ENCODE results near the gene CBX7.

Gene CBX7

GRCh38 chr22:39152511-39153219 is at the start of gene CBX7:
CBX7 (minus strand) TSS chr22:39152680; CDS start chr22:39152444, 236 bp downstream.
- H3K79me2 ChIP-seq (ENCODE audit: control insufficient read depth, insufficient read depth, low read length, unreplicated experiment), result no peaks in the 10 kb centered on the region
- peak within 1 kb of the TSS; percentile 75 for H2AFZ ChIP-seq (ENCODE audit: low read length, unreplicated experiment)
- no peak within 1 kb of the TSS for H3K27ac ChIP-seq (ENCODE audit: low read depth, low read length)
- peaks cover 18% of the 10 kb centered on the region for H3K27me3 ChIP-seq (ENCODE audit: insufficient read depth, low read length)
- H3K36me3 ChIP-seq (ENCODE audit: insufficient read depth, low read length), result no peaks in the 10 kb centered on the region
- H3K4me1 ChIP-seq (ENCODE audit: control insufficient read depth, insufficient read depth, low read length, unreplicated experiment), result no peaks in the 10 kb centered on the region
- H3K4me3 ChIP-seq (ENCODE audit: low read depth, low read length), result peak within 1 kb of the TSS; percentile 79

- Histone ChIP-seq H3K27me3 (ENCODE audit: insufficient read depth, low read length) (no peaks in the 10 kb centered on the region), H3K4me1 (ENCODE audit: control insufficient read depth, insufficient read depth, low read length, unreplicated experiment) (no peaks in the 10 kb centered on the region), H2AFZ (ENCODE audit: low read length, unreplicated experiment) (no peak overlapping the region), H3K79me2 (ENCODE audit: control insufficient read depth, insufficient read depth, low read length, unreplicated experiment) (no peaks in the 10 kb centered on the region), H3K27ac (ENCODE audit: low read depth, low read length) (no peak overlapping the region), H3K4me3 (ENCODE audit: low read depth, low read length) (no peak overlapping the region), H3K36me3 (ENCODE audit: insufficient read depth, low read length) (no peaks in the 10 kb centered on the region)
These were observed 45.1 kb upstream of the CBX7 start for GRCh38 chr22:39197578-39197977.

GRCh38 chr22:39194098-39194497 is 41.6 kb upstream of the CBX7 start:
- no peaks in the 10 kb centered on the region for H3K4me1 ChIP-seq (ENCODE audit: control insufficient read depth, insufficient read depth, low read length, unreplicated experiment)
- no peaks in the 10 kb centered on the region for H3K36me3 ChIP-seq (ENCODE audit: insufficient read depth, low read length)
- no peak overlapping the region for H3K27ac ChIP-seq (ENCODE audit: low read depth, low read length)
- no peak overlapping the region for H3K4me3 ChIP-seq (ENCODE audit: low read depth, low read length)
- H3K27me3 ChIP-seq (ENCODE audit: insufficient read depth, low read length), result no peaks in the 10 kb centered on the region
- H3K79me2 ChIP-seq (ENCODE audit: control insufficient read depth, insufficient read depth, low read length, unreplicated experiment), result no peaks in the 10 kb centered on the region
- H2AFZ ChIP-seq (ENCODE audit: low read length, unreplicated experiment), result no peak overlapping the region

GRCh38 chr22:39188809-39189208 is 36.3 kb upstream of the CBX7 start:
- Histone ChIP-seq H3K4me3 (ENCODE audit: low read depth, low read length) (no peak overlapping the region), H3K27ac (ENCODE audit: low read depth, low read length) (no peak overlapping the region), H3K4me1 (ENCODE audit: control insufficient read depth, insufficient read depth, low read length, unreplicated experiment) (no peaks in the 10 kb centered on the region), H3K36me3 (ENCODE audit: insufficient read depth, low read length) (no peaks in the 10 kb centered on the region), H3K79me2 (ENCODE audit: control insufficient read depth, insufficient read depth, low read length, unreplicated experiment) (no peaks in the 10 kb centered on the region), H3K27me3 (ENCODE audit: insufficient read depth, low read length) (no peaks in the 10 kb centered on the region), H2AFZ (ENCODE audit: low read length, unreplicated experiment) (no peak overlapping the region)

GRCh38 chr22:39185601-39186012 is 33.1 kb upstream of the CBX7 start:
- Histone ChIP-seq H3K36me3 (ENCODE audit: insufficient read depth, low read length) (no peaks in the 10 kb centered on the region), H3K27me3 (ENCODE audit: insufficient read depth, low read length) (no peaks in the 10 kb centered on the region), H2AFZ (ENCODE audit: low read length, unreplicated experiment) (no peak overlapping the region), H3K27ac (ENCODE audit: low read depth, low read length) (no peak overlapping the region), H3K4me1 (ENCODE audit: control insufficient read depth, insufficient read depth, low read length, unreplicated experiment) (no peaks in the 10 kb centered on the region), H3K79me2 (ENCODE audit: control insufficient read depth, insufficient read depth, low read length, unreplicated experiment) (no peaks in the 10 kb centered on the region), H3K4me3 (ENCODE audit: low read depth, low read length) (no peak overlapping the region)

GRCh38 chr22:39184586-39185577 is 32.4 kb upstream of the CBX7 start:
- H3K4me3 ChIP-seq (ENCODE audit: low read depth, low read length), result no peak overlapping the region
- H3K36me3 ChIP-seq (ENCODE audit: insufficient read depth, low read length), result no peaks in the 10 kb centered on the region
- no peaks in the 10 kb centered on the region for H3K79me2 ChIP-seq (ENCODE audit: control insufficient read depth, insufficient read depth, low read length, unreplicated experiment)
- H2AFZ ChIP-seq (ENCODE audit: low read length, unreplicated experiment), result no peak overlapping the region
- H3K27ac ChIP-seq (ENCODE audit: low read depth, low read length), result no peak overlapping the region
- no peaks in the 10 kb centered on the region for H3K4me1 ChIP-seq (ENCODE audit: control insufficient read depth, insufficient read depth, low read length, unreplicated experiment)
- no peaks in the 10 kb centered on the region for H3K27me3 ChIP-seq (ENCODE audit: insufficient read depth, low read length)

GRCh38 chr22:39183991-39184585 is 31.6 kb upstream of the CBX7 start:
- Histone ChIP-seq H3K4me1 (ENCODE audit: control insufficient read depth, insufficient read depth, low read length, unreplicated experiment) (no peaks in the 10 kb centered on the region), H3K36me3 (ENCODE audit: insufficient read depth, low read length) (no peaks in the 10 kb centered on the region), H2AFZ (ENCODE audit: low read length, unreplicated experiment) (no peak overlapping the region), H3K27me3 (ENCODE audit: insufficient read depth, low read length) (no peaks in the 10 kb centered on the region), H3K4me3 (ENCODE audit: low read depth, low read length) (no peak overlapping the region), H3K79me2 (ENCODE audit: control insufficient read depth, insufficient read depth, low read length, unreplicated experiment) (no peaks in the 10 kb centered on the region), H3K27ac (ENCODE audit: low read depth, low read length) (no peak overlapping the region)

- no peaks in the 10 kb centered on the region for H3K79me2 ChIP-seq (ENCODE audit: control insufficient read depth, insufficient read depth, low read length, unreplicated experiment)
- no peak overlapping the region for H2AFZ ChIP-seq (ENCODE audit: low read length, unreplicated experiment)
- H3K36me3 ChIP-seq (ENCODE audit: insufficient read depth, low read length), result no peaks in the 10 kb centered on the region
- H3K27me3 ChIP-seq (ENCODE audit: insufficient read depth, low read length), result no peaks in the 10 kb centered on the region
- no peak overlapping the region for H3K27ac ChIP-seq (ENCODE audit: low read depth, low read length)
- H3K4me3 ChIP-seq (ENCODE audit: low read depth, low read length), result no peak overlapping the region
- peaks cover 11% of the 10 kb centered on the region for H3K4me1 ChIP-seq (ENCODE audit: control insufficient read depth, insufficient read depth, low read length, unreplicated experiment)
These were observed 30.1 kb upstream of the CBX7 start for GRCh38 chr22:39182478-39183030.

GRCh38 chr22:39181778-39182177 is 29.3 kb upstream of the CBX7 start:
- H3K27ac ChIP-seq (ENCODE audit: low read depth, low read length), result no peak overlapping the region
- H3K36me3 ChIP-seq (ENCODE audit: insufficient read depth, low read length), result no peaks in the 10 kb centered on the region
- H3K79me2 ChIP-seq (ENCODE audit: control insufficient read depth, insufficient read depth, low read length, unreplicated experiment), result no peaks in the 10 kb centered on the region
- H2AFZ ChIP-seq (ENCODE audit: low read length, unreplicated experiment), result no peak overlapping the region
- H3K4me3 ChIP-seq (ENCODE audit: low read depth, low read length), result no peak overlapping the region
- H3K27me3 ChIP-seq (ENCODE audit: insufficient read depth, low read length), result no peaks in the 10 kb centered on the region
- H3K4me1 ChIP-seq (ENCODE audit: control insufficient read depth, insufficient read depth, low read length, unreplicated experiment), result peaks cover 19% of the 10 kb centered on the region

- no peaks in the 10 kb centered on the region for H3K79me2 ChIP-seq (ENCODE audit: control insufficient read depth, insufficient read depth, low read length, unreplicated experiment)
- H3K27me3 ChIP-seq (ENCODE audit: insufficient read depth, low read length), result no peaks in the 10 kb centered on the region
- H3K36me3 ChIP-seq (ENCODE audit: insufficient read depth, low read length), result no peaks in the 10 kb centered on the region
- H3K4me1 ChIP-seq (ENCODE audit: control insufficient read depth, insufficient read depth, low read length, unreplicated experiment), result peaks cover 23% of the 10 kb centered on the region
- H2AFZ ChIP-seq (ENCODE audit: low read length, unreplicated experiment), result no peak overlapping the region
- no peak overlapping the region for H3K4me3 ChIP-seq (ENCODE audit: low read depth, low read length)
- no peak overlapping the region for H3K27ac ChIP-seq (ENCODE audit: low read depth, low read length)
These were observed 28.9 kb upstream of the CBX7 start for GRCh38 chr22:39181356-39181755.

All from ACC112 (cell line).